HG03097 (cell line): ENCODE measurements around the gene DEPDC7.
A peak's percentile ranks its signal among the peaks of the same experiment; 100 is the strongest.
"Not testable (repeated sequence)": the region's sequence is repeated elsewhere in the genome, so short reads cannot be mapped to it uniquely, and the experiment has no call there.

Experiments
- ATAC-seq: cut with Tn5 transposase; IDR thresholded peaks from one replicate; pipeline ENCODE4 v1.9.1; 2021; ENCODE audit not compliant: unreplicated experiment, low FRiP score

DEPDC7 gene

DNA sequence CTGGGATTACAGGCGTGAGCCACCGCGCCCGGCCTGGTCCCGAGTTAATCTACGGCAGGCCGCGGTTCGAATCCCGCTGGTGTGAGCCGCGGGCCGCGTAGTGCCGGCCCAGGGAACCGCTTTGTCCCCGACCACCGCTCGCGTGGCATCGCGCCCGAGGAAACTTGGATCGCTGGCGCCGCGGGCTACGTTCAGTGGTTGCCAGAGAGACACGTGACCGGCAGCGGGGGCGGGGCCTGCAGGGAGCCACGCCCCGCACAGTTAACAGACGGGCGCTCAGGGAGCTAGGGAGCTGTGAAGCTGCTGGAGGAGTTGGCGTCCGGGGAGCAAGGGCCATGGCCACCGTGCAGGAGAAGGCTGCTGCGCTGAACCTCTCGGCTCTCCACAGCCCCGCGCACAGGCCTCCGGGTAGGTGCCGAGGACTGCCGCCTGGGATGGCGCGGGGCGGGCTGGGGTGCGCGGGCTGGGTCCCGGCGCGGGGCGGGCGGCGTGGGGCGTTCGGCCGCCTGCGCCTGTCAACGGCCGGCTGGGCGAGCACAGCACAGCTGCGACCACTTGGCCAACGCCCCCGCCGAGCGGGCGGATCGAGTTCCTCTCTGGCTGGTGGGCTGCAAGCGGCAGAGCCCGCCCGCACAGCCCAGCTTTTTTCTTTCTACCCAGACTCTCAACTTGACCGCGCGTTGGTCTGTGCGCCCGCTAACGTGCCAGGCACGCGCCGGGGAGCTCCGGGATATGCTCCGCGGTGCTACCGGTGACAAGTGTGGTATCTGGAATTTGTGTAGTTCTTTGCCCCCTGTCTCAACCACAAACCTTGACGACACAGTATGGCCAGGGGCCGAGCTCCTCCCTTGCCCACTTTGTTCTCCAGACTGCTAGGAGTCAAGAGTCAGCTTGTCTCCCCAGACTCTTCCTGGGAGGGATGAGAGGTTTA is at the start of gene DEPDC7:
Gene DEPDC7, plus strand, starts transcription at position 258 of the 931 bp plus-strand sequence. Its CDS starts 78 bp downstream, at position 336.
- ATAC-seq: peak; percentile 64

DNA sequence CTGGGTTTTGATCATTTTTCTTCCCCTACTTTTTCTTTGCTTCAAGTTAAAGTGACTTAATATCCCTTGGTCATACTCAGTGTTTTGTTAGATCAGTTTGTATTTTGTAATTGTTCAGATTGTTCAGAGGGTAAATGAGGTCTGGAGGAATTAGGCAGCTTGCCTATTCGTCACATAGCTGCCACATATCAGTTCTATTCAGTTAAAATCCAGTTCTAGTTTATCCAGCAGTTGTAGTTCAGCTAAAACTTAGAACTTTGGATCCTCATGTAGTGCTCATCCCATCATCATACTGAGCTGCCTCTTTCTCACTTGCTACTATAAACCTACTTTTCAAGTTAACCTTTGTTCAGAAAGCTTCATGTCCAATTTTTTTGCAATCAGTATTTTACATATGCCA is 47.1 kb upstream of the DEPDC7 start:
- ATAC-seq: no peak

DNA sequence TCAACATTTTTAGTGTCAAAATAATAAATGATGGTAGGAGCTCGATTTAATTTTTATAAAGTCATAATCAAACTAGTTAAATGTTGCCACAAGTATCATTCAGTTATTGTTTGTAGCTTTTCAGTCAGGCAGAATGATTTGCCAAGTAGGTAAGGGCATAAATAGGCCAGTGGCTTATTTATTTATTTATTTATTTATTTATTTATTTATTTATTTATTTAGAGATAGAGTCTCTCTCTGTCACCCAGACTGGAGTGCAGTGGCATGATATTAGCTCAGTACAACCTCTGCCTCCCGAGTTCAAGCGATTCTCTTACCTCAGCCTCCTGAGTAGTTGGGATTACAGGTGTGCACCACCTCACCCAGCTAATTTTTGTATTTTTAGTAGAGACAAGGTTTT is 43.4 kb upstream of the DEPDC7 start:
- ATAC-seq: not testable (repeated sequence)

DNA sequence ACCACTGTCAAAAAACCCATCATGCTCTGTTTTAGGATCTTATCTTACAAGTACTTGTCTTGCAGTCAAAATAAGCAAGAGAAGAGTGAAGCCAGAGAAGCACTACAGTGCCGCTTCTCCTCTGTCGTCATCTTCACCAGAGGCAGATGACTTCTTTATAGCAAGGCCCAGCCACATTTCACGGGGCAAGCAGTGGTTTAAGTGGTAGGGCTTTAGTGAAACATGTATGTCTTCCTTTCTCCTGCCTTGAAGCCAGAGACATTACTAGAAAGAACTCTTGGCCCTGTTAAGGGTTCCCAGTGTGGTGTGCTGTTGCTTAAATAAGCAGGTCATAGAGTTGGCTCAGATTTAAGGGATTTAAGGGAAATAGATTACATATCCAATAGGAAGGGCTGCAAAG is 42.9 kb upstream of the DEPDC7 start:
- ATAC-seq: no peak

DNA sequence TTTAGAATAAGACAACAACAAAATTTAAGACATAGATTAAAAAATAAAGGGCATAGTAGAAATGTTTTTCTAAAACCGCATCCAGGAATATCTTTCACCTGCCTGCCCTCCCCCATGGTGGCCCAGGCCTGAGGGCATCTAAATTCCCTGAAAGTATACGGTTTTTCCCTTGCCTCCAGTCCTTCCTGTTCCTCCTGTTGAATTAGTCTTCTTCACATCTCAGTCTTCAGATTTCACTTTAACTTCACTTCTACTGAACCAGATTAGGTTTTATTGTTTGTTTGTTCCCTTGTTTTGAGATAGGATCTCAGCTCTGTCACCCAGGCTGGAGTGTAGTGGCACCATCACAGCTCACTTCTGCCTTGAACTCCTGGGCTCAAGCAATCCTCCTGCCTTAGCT is 33.1 kb upstream of the DEPDC7 start:
- ATAC-seq: no peak

DNA sequence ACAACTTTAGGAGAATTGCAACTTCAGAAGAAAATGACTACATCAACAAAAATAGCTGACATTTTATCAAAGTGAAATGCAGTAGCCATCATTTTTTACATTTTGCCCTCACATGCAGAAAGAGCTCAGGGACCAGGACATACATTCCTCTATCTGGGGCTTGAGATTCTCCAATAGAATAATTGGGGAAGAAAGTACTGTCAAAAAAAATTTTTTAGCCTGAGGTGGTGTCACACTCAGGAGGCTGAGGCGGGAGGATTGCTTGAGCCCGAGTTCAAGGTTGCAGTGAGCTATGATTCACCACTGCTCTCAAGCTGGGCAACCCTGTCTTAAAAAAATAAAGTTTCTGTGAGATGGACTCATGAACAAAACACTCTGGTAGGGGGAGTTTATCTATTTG is 32.2 kb upstream of the DEPDC7 start:
- ATAC-seq: no peak

DNA sequence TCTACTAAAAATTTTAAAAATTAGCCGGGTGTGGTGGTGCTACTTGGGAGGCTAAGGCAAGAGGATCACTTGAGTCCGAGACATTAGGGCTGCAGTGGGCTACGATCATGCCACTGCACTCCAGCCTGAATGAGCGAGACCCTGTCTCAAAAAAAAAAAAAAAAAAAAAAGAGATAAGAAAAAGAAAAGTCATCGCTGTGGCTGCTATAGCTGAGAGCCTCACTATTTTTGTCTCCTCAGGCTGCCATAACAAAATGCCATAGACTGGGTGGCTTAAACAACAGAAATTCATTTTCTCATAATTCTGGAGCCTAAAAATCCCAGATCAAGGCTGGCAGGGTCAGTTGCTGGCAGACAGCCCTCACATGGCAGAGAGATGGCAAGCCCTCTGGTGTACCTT is 30.1 kb upstream of the DEPDC7 start:
- no peak for ATAC-seq

DNA sequence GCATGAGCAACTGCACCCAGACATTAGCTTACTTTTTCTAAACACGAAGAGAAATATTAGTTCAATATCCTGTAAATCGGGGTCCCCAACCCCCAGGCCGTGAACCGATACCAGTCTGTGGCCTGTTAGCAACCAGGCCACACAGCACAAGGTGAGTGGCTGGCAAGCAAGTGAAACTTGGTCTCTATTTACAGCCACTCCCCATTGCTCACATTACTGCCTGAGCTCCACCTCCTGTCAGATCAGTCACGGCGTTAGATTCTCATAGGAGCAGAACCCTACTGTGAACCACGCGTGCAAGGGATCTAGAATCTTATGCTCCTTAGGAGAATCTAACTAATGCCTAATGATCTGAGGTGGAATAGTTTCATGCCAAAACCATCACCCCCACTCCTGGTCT is 27.8 kb upstream of the DEPDC7 start:
- ATAC-seq: no peak

DNA sequence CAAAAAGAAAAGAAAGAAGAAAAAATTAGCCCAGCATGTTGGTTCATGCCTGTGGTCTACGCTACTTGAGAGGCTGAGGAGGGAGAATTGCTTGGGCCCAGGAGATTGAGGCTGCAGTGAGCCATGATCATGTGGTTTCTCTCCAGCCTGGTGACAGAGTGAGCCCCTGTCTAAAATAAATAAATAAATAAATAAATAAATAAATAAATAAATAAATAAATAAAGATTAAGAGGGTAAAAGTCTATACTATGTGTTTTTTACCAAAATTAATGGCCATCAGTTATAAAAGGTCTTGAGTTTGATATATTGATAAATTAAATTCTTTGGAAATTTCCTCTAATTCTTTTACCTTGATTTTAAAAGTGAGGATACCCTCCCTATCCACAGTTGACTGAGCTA is 25.2 kb upstream of the DEPDC7 start:
- no peak for ATAC-seq

DNA sequence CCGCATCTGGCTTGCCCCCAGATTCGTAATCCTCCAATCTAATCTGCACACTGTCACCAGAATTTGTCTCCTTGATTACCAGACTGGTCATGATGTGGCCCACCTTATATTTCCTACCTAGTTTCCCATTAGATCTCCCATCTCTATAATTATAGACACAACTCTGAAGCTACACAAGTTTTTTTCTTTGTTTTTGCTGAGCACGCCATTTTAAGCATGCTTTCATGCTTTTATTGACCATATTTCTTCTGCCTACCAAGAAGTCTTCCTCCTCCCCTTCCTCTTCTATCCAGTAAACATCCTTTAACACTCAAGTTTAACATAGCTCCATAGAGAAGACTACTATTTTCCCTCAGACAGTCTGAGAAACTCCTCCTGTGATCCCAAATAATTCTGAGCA is 24.3 kb upstream of the DEPDC7 start:
- no peak for ATAC-seq

DNA sequence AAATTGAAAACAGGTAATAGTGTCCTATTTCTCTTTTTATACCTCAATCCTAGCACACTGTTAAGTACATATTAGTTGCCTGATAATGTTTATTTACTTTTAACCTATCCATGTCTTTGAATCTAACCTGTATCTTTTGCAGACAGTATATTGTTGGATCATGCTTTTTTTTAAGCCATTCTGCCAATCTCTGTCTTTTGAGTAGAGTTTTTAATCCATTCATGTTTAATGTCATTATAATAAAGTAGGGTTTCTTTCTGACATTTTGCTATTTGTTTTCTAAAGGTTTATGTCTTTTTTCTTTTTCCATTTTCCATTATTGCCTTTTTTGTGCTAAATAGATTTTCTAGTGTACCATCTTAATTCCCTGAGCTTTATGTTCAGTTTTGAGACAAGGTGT is 23.8 kb upstream of the DEPDC7 start:
- ATAC-seq: no peak

DNA sequence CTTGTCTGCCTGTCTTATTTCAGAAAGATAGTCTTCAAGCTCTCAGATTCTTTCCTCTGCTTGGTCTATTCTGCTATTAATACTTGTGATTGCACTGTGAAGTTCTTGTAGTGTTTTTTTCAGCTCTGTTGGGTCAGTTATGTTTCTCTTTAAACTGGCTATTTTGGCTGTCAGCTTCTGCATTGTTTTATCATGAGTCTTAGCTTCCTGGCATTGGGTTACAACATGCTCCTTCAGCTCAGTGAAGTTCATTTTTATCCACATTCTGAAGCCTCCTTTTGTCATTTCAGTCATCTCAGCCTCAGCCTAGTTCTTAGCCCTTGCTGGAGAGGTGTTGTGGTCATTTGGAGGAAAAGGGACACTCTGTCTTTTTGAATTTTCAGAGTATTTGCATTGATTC is 15.5 kb upstream of the DEPDC7 start:
- no peak for ATAC-seq

DNA sequence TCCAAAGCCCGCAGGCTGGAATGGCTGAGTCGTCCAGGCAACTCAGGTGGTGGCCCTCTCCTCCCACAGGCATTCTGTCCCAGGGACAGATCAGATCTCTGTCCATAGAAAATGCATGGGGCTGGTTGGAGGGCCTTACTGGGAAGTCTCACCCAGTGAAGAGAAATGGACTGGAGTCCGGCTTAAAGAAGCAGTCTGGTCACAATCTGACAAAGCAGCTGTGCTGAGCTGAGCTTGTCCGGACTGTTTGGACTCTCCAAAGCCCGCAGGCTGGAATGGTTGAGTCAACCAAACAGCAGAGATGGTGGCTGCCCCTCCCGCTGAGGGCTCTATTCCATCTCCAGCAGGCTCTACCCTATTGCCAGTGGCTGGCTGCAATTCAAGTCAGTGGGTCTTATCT is 14.4 kb upstream of the DEPDC7 start:
- ATAC-seq: no peak

DNA sequence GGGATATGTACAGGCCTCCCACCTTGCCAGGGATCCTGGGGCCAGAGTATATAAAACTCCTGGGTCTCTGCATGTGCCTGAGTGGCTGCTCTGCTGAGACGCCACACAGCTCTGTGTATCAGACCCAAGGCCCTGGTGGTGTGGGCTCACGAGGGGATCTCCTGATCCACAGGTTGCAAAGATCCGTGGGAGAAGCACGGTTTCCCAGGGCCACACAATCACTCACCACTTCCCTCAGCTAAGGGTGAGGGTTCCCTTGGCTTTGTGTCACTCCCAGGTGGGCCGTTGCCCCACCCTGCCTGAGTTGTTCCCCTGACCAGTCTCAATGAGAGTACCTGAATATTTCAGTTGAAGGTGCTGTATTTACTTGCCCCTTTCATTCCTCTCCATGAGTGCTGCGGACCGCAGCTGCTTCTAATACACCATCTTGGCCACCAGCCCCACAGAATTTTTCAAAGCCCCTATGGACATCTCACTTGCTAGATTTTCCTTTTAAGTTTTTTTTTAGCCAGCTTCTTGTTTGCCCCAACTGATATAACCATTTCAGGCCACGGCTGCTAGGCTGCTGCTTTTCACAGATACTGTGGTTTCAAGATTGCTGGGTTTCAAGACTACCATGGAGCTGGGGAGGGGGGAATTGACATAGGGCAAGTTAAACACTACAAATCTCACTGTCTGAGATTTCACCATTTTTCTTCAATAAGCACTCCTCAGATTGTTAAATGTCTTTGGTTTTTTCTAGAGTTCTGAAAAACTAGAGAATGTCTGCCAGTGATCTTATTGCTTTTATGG is 13.7 kb upstream of the DEPDC7 start:
- no peak for ATAC-seq

DNA sequence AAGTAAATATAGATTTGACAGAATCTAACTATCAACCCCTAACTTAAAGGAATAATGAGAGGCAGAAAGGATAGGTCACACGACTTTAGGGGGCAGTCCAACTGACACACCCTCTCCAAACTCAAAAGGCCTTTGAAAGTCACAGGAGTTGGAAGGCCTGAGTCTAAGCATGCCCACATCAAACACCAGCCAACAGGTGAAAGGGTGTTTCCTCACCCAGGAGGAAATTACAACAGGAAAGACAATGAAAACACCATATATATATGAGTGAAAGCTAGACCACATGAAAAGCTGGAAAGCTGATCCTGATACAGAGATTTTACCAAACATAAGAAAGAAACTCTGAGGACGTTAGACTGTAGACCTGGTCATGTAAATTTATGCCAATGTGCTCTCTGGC is 10.5 kb upstream of the DEPDC7 start:
- ATAC-seq: no peak

DNA sequence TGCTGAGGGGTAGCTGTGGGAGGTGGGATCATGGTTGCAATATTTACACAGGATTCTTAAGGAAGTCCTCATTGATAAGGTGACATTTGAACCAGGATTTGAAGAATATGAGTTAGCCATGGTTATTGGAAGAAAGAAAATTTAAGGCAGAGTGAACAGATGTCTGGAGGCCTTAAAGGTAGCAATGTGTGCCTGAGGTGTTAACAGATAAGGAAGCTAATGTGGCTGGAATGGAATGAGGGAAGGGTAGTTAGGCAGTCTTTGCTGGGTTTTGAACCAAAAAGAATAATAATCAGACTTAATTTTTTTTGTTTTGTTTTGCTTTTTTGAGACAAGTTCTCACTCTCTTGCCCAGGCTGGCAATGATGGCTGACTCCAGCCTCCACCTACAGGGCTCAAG is 9.7 kb upstream of the DEPDC7 start:
- ATAC-seq: no peak

DNA sequence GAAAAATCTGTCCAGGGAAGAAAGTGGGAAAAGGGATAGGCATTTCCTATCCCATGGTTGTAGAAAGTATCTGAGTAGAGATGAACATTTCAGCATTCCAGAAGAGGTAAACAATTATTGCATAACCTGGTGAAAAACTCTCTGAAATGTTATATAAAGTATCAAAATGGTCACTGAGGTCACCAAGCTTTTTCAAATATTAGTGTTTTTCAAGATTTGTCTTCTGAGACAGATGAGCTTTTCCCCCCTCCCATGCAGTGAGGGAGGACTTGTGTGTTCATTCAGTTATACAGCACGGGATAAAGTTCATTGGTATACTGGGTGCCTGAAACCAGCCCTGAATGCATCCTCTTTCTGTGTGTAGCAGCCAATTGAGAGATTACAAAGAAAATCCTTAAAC is 1.9 kb upstream of the DEPDC7 start:
- no peak for ATAC-seq

DNA sequence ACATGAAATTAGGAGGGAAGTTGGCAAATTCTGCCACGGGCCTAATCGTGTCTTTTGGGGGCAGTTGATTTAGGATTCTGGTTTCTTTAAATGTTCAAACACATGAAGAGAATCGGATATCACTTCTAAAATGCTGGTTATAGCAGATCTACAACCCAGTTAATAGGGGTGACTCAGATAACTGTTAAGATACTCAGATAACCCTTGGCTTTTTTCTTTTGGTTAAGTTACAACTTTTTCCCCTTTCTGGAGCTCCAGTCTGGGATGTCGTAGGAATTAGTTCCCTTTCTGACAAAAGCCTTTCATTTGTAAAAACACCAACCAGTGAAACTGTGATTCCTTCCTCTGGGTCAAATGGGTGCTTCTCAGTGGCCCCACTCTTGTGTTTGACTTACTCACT is 976 bp downstream of the DEPDC7 start:
- ATAC-seq: no peak

DNA sequence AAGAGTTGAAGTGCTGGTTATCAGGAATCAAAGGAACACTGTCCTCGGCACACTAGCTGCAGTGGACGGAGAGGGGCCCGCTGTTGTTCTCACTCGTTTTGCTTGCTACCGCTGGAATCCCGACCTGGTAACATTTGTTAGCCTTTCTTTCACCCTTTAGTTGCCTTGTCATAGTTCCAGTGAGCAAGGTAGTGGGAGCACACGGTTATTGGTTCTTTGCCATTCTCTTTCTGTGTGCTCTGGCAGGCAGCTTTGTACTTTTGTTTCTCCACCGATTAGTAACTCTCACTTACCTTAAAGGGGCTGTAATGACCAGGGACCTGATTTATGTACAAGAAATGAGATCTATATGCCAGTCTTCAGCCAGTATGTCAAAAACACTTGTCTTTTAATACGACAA is 1.8 kb downstream of the DEPDC7 start:
- no peak for ATAC-seq

DNA sequence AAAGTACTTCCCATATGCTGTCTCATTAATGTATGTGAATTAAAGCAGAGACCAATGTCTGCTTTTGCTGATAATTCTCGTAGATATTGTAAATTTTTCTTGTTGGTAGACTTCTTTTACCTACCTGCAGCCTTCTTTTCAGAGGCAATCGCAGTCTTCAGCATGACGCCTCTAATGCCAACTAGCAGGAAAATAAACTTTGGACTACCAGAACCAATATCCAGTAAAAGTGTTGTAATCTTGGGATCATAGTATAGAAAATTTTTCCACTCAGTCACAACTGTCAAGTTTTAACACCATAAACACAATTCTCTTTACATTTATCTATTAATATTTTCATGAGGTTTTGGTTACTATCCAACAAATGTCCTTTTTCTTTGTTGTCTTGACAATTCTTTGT is 2.3 kb downstream of the DEPDC7 start:
- ATAC-seq: no peak

DNA sequence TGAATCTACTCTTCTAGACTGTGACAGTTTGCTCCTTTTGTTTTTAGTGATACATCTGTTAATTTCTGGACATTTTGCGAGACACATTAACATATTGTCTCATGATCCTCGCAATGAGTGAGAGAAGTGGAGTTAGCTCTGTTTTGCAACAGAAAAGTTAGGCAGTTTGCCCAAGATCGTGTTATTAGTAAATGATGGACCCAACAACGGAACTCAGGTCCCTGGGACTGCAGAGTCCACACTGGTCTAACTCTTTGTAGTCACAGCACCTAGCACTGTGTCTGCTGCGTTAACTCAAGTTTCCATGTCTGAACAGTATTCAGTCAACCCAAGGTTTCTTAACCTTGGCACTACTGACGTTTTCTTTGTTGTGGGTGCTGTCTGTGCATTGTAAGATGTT is 3.2 kb downstream of the DEPDC7 start:
- no peak for ATAC-seq

DNA sequence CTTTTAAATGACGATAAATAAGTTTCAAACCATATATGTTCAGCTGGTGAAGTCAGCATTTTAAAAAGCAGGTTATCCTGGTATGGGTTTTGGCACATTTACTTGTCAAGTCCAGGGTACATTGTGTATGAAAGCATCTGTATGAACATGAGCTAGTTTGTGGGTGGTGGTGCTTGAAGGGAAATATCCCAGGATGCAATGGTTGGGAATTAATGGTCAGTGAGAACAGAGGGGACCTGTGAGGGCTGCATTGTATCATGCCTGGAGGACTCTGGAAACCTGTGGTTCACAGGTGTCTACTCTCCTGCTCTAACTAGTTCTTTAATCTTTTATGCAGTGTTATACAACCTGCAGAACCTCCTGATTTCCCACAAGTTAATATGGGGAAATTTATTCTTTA is 5.8 kb downstream of the DEPDC7 start:
- ATAC-seq: no peak
